DMS153 treated with DMSO at 0.1 percent for 48 hours (cell line): ENCODE data around the gene TFB2M.

Source experiments
- DNase-seq: peaks from one replicate; lab custom pipeline; 2025; ENCODE audit not compliant: unreplicated experiment; lab: John Stamatoyannopoulos, UW

Gene TFB2M

GRCh38 chr1:246513619-246514343 lies 52.3 kb downstream of the TFB2M start:
- no peak for DNase-seq

- DNase-seq: no peak
These were observed 53.0 kb downstream of the TFB2M start for GRCh38 chr1:246513041-246513440.

- DNase-seq: no peak
These were observed 53.4 kb downstream of the TFB2M start for GRCh38 chr1:246512635-246513034.

GRCh38 chr1:246512230-246512629 lies 53.8 kb downstream of the TFB2M start:
- no peak for DNase-seq

GRCh38 chr1:246511203-246511602 lies 54.9 kb downstream of the TFB2M start:
- DNase-seq: no peak

GRCh38 chr1:246510147-246511030 lies 55.7 kb downstream of the TFB2M start:
- DNase-seq: no peak

GRCh38 chr1:246508897-246509688 lies 57.0 kb downstream of the TFB2M start:
- no peak for DNase-seq

GRCh38 chr1:246506674-246507481 lies 59.2 kb downstream of the TFB2M start, which contains the start of gene SMYD3:
TSS of gene SMYD3 (minus strand) at chr1:246507279.
- DNase-seq: peak; percentile 78

GRCh38 chr1:246506367-246506673 lies 59.7 kb downstream of the TFB2M start:
- no peak for DNase-seq

GRCh38 chr1:246503341-246503740 lies 62.7 kb downstream of the TFB2M start:
- DNase-seq: peak; percentile 68

- peak; percentile 80 for DNase-seq
These were observed 68.6 kb downstream of the TFB2M start for GRCh38 chr1:246497331-246497915.

- DNase-seq: peak; percentile 86
These were observed 73.3 kb downstream of the TFB2M start for GRCh38 chr1:246492611-246493245.

GRCh38 chr1:246491551-246492053 lies 74.5 kb downstream of the TFB2M start:
- DNase-seq: no peak
